HepG2 (cell line): ENCODE data around the gene WWC2. TPM values are rescaled to one million over a fixed set of nuclear protein-coding genes. Genes with fewer than 3 reads are reported as not detected.

ENCODE experiments used
- ARNT2 ChIP-seq: sonication (generic); formaldehyde crosslinking; IDR thresholded peaks from 2 replicates; pipeline ENCODE4 v1.8.0; 2022; ENCODE audit warnings: mild to moderate bottlenecking, low read depth, missing genetic modification reagents, moderate library complexity
- ELF3 ChIP-seq: IDR thresholded peaks from 2 replicates; pipeline ENCODE4 v1.6.1; 2016; ENCODE audit warnings: missing genetic modification reagents, missing compliant biosample characterization
- FOXO1 ChIP-seq: sonication (generic); formaldehyde crosslinking; IDR thresholded peaks from 2 replicates; pipeline ENCODE4 v1.4.0; 2020; ENCODE audit warnings: missing genetic modification reagents
- IRF2 ChIP-seq: IDR thresholded peaks from 2 replicates; pipeline ENCODE4 v1.6.1; 2018; ENCODE audit warnings: missing genetic modification reagents, missing compliant biosample characterization
- MIXL1 ChIP-seq: IDR thresholded peaks from 2 replicates; pipeline ENCODE4 v1.6.1; 2016
- MLLT10 ChIP-seq: sonication (generic); formaldehyde crosslinking; IDR thresholded peaks from 2 replicates; pipeline ENCODE4 v1.4.0; 2020; ENCODE audit warnings: missing genetic modification reagents
- NFYB ChIP-seq: sonication (generic); formaldehyde crosslinking; IDR thresholded peaks from 2 replicates; pipeline ENCODE4 v1.4.0; 2020; ENCODE audit warnings: missing genetic modification reagents
- NR2F1 ChIP-seq, 2 experiments: fragments of 450-650 bp in 1 of 2; formaldehyde crosslinking in 1 of 2; IDR thresholded peaks; 2 replicates each; pipeline versions ENCODE4 v1.5.0 to v1.6.1; 2016 to 2020; ENCODE audit warnings: mild to moderate bottlenecking in 1 of 2, missing compliant biosample characterization in 1 of 2, missing genetic modification reagents in 1 of 2, moderate library complexity in 1 of 2
- SAFB2 ChIP-seq: sonication (generic); formaldehyde crosslinking; IDR thresholded peaks from 2 replicates; pipeline ENCODE4 v1.5.1; 2020; ENCODE audit warnings: missing genetic modification reagents, low read depth, mild to moderate bottlenecking, borderline replicate concordance
- SIN3A ChIP-seq: IDR thresholded peaks from 2 replicates; pipeline ENCODE4 v1.6.1; 2011; ENCODE audit warnings: low read depth, mild to moderate bottlenecking, control low read depth, low read length, borderline replicate concordance
- SIX4 ChIP-seq: sonication (generic); formaldehyde crosslinking; IDR thresholded peaks from 2 replicates; pipeline ENCODE4 v1.4.0; 2020; ENCODE audit warnings: missing genetic modification reagents
- SMYD3 ChIP-seq: sonication (generic); formaldehyde crosslinking; IDR thresholded peaks from 2 replicates; pipeline ENCODE4 v1.8.1; 2023; ENCODE audit warnings: mild to moderate bottlenecking, missing genetic modification reagents
- ZMYM4 ChIP-seq: sonication (generic); formaldehyde crosslinking; IDR thresholded peaks from 2 replicates; pipeline ENCODE4 v1.8.1; 2023; ENCODE audit warnings: mild to moderate bottlenecking, missing genetic modification reagents
- ZNF296 ChIP-seq: sonication (generic); formaldehyde crosslinking; conservative IDR thresholded peaks from 2 replicates; pipeline ENCODE4 v1.5.0; 2020; ENCODE audit warnings: mild to moderate bottlenecking, missing genetic modification reagents
- ZNF329 ChIP-seq: sonication (generic); formaldehyde crosslinking; IDR thresholded peaks from 2 replicates; pipeline ENCODE4 v1.9.0; 2021; ENCODE audit warnings: low read depth, mild to moderate bottlenecking, missing genetic modification reagents
- ZNF331 ChIP-seq: sonication (generic); formaldehyde crosslinking; IDR thresholded peaks from 2 replicates; pipeline ENCODE4 v1.4.0; 2020; ENCODE audit warnings: missing genetic modification reagents
- ZNF382 ChIP-seq: sonication (generic); formaldehyde crosslinking; IDR thresholded peaks from 2 replicates; pipeline ENCODE4 v1.5.0; 2020; ENCODE audit warnings: missing genetic modification reagents, mild to moderate bottlenecking, borderline replicate concordance
- ZNF484 ChIP-seq: sonication (generic); formaldehyde crosslinking; IDR thresholded peaks from 2 replicates; pipeline ENCODE4 v1.5.1; 2020; ENCODE audit warnings: mild to moderate bottlenecking, low read depth, missing genetic modification reagents, borderline replicate concordance
- ZNF7 ChIP-seq: IDR thresholded peaks from 2 replicates; pipeline ENCODE4 v1.6.1; 2016; ENCODE audit warnings: missing biosample characterization, missing genetic modification reagents
- ZNF747 ChIP-seq: sonication (generic); formaldehyde crosslinking; IDR thresholded peaks from 2 replicates; pipeline ENCODE4 v1.8.1; 2023; ENCODE audit warnings: missing genetic modification reagents, mild to moderate bottlenecking, borderline replicate concordance
- ZNF792 ChIP-seq: IDR thresholded peaks from 2 replicates; pipeline ENCODE4 v1.6.1; 2016
- polyA plus RNA-seq, 8 experiments: library from polyadenylated mRNA; depleted of rRNA in 3 of 8; stranded (reverse) in 7 of 8; unstranded in 1 of 8; fragments of >200 nt; fragmentation: Illumina TruSeq in 4 of 8; extraction: Trizol in 4 of 8; gene quantifications; 2 replicates each; pipeline versions ENCODE4 v1.2.1 to v1.2.3, GENCODE V29; 2011 to 2016; ENCODE audit warnings: low read depth in 4 of 8, missing spikeins in 1 of 8, mixed read lengths in 1 of 8; ENCODE audit not compliant: insufficient read depth in 1 of 8
- total RNA-seq, 5 experiments: library from RNA; depleted of rRNA; stranded (reverse); fragments of >200 nt; fragmentation: Illumina TruSeq; extraction: Trizol; gene quantifications; 2 replicates each; pipeline ENCODE4 v1.2.3, GENCODE V29; 2016; ENCODE audit warnings: low read depth in 1 of 5
- TF ChIP-seq, protein P1 (sequence below): sonication (generic); formaldehyde crosslinking; IDR thresholded peaks from 2 replicates; pipeline ENCODE4 v1.4.0; 2020; ENCODE audit warnings: missing genetic modification reagents
- TF ChIP-seq, protein P2 (sequence below): IDR thresholded peaks from 2 replicates; pipeline ENCODE4 v1.6.1; 2012; ENCODE audit warnings: low read depth, low read length, improper control_type of control experiment
- TF ChIP-seq, protein P3 (sequence below): sonication (generic); formaldehyde crosslinking; IDR thresholded peaks from 2 replicates; pipeline ENCODE4 v1.8.1; 2022; ENCODE audit warnings: low read depth, mild to moderate bottlenecking, missing genetic modification reagents

The WWC2 gene
- total and polyA plus RNA-seq, 2 of the 13 experiments (the other 11 are each of a cell fraction or from before 2014, with no cell fraction given): 40.0 to 50.1 TPM

GRCh38 chr4:183101956-183102480, 3.0 kb downstream of the WWC2 start (continued):
- no peak for TF ChIP-seq ZNF329 (CRISPR knock-in tag)
- no peak for TF ChIP-seq ZNF296 (CRISPR knock-in tag)
- 0 out of 2 replicates have a peak, but pooled peaks have one; percentile 35 for TF ChIP-seq SMYD3 (CRISPR knock-in tag)
- TF ChIP-seq ELF3 (CRISPR knock-in tag): peak; percentile 58
- TF ChIP-seq ZNF7 (CRISPR knock-in tag): no peak
- peak; percentile 88 for TF ChIP-seq MIXL1 (CRISPR knock-in tag)
- TF ChIP-seq IRF2 (CRISPR knock-in tag): peak; percentile 22; the same call in 1 of the 2 replicates
- peak; percentile 48; the same call in 1 of the 2 replicates for TF ChIP-seq ZMYM4 (CRISPR knock-in tag)
- TF ChIP-seq SIN3A: no peak
- peak; percentile 31; the same call in 1 of the 2 replicates for TF ChIP-seq FOXO1 (CRISPR knock-in tag)
- TF ChIP-seq, protein P1, sequence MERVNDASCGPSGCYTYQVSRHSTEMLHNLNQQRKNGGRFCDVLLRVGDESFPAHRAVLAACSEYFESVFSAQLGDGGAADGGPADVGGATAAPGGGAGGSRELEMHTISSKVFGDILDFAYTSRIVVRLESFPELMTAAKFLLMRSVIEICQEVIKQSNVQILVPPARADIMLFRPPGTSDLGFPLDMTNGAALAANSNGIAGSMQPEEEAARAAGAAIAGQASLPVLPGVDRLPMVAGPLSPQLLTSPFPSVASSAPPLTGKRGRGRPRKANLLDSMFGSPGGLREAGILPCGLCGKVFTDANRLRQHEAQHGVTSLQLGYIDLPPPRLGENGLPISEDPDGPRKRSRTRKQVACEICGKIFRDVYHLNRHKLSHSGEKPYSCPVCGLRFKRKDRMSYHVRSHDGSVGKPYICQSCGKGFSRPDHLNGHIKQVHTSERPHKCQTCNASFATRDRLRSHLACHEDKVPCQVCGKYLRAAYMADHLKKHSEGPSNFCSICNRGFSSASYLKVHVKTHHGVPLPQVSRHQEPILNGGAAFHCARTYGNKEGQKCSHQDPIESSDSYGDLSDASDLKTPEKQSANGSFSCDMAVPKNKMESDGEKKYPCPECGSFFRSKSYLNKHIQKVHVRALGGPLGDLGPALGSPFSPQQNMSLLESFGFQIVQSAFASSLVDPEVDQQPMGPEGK (CRISPR knock-in tag): 0 out of 2 replicates have a peak, but pooled peaks have one; percentile 21
- TF ChIP-seq, protein P2, sequence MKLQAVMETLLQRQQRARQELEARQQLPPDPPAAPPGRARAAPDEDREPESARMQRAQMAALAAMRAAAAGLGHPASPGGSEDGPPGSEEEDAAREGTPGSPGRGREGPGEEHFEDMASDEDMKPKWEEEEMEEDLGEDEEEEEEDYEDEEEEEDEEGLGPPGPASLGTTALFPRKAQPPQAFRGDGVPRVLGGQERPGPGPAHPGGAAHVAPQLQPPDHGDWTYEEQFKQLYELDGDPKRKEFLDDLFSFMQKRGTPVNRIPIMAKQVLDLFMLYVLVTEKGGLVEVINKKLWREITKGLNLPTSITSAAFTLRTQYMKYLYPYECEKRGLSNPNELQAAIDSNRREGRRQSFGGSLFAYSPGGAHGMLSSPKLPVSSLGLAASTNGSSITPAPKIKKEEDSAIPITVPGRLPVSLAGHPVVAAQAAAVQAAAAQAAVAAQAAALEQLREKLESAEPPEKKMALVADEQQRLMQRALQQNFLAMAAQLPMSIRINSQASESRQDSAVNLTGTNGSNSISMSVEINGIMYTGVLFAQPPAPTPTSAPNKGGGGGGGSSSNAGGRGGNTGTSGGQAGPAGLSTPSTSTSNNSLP: 0 out of 2 replicates have a peak, but pooled peaks have one; percentile 27
- TF ChIP-seq NR2F1 (CRISPR knock-in tag; IDR thresholded peaks at IDR 0.05): 0 out of 4 replicates have a peak, but pooled peaks of 1 of the 2 experiments have one; percentile 22
- TF ChIP-seq NFYB (CRISPR knock-in tag): no peak
- 0 out of 2 replicates have a peak, but pooled peaks have one; percentile 62 for TF ChIP-seq ZNF331
- TF ChIP-seq, protein P3, sequence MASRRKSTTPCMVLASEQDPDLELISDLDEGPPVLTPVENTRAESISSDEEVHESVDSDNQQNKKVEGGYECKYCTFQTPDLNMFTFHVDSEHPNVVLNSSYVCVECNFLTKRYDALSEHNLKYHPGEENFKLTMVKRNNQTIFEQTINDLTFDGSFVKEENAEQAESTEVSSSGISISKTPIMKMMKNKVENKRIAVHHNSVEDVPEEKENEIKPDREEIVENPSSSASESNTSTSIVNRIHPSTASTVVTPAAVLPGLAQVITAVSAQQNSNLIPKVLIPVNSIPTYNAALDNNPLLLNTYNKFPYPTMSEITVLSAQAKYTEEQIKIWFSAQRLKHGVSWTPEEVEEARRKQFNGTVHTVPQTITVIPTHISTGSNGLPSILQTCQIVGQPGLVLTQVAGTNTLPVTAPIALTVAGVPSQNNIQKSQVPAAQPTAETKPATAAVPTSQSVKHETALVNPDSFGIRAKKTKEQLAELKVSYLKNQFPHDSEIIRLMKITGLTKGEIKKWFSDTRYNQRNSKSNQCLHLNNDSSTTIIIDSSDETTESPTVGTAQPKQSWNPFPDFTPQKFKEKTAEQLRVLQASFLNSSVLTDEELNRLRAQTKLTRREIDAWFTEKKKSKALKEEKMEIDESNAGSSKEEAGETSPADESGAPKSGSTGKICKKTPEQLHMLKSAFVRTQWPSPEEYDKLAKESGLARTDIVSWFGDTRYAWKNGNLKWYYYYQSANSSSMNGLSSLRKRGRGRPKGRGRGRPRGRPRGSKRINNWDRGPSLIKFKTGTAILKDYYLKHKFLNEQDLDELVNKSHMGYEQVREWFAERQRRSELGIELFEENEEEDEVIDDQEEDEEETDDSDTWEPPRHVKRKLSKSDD (CRISPR knock-in tag): 0 out of 2 replicates have a peak, but pooled peaks have one; percentile 56
- no peak for TF ChIP-seq ARNT2 (CRISPR knock-in tag)
- TF ChIP-seq MLLT10 (CRISPR knock-in tag): no peak
- no peak for TF ChIP-seq ZNF382
- no peak for TF ChIP-seq ZNF747 (CRISPR knock-in tag)
- TF ChIP-seq SIX4 (CRISPR knock-in tag): no peak
- no peak for TF ChIP-seq SAFB2 (CRISPR knock-in tag)
- TF ChIP-seq ZNF484 (CRISPR knock-in tag): no peak
- 0 out of 2 replicates have a peak, but pooled peaks have one; percentile 30 for TF ChIP-seq ZNF792
